Measurements from ENCODE around the gene SULT1C2. TPM values are rescaled to one million over a fixed set of nuclear protein-coding genes. Genes with fewer than 3 reads are reported as not detected.

SULT1C2 gene
- total and polyA plus RNA-seq, 2 of the 13 experiments (the other 11 are each of a cell fraction or from before 2014, with no cell fraction given), result 4.0 to 6.2 TPM

- TF ChIP-seq USF2 (IDR thresholded peaks at IDR 0.05; ENCODE audit: low read depth, low read length) (peak; percentile 76), USF2 (CRISPR knock-in tag; IDR thresholded peaks at IDR 0.05; ENCODE audit: borderline replicate concordance) (peak; percentile 75; the same call in 1 of the 2 replicates), SIX1 (CRISPR knock-in tag; IDR thresholded peaks at IDR 0.05; ENCODE audit: borderline replicate concordance) (peak; percentile 94), ZNF607 (CRISPR knock-in tag; IDR thresholded peaks at IDR 0.05; ENCODE audit: borderline replicate concordance) (no peak), POGZ (CRISPR knock-in tag; IDR thresholded peaks at IDR 0.05) (peak; percentile 36; the same call in 1 of the 2 replicates), SIX4 (CRISPR knock-in tag; IDR thresholded peaks at IDR 0.05) (peak; percentile 86; the same call in 1 of the 2 replicates), HINFP (CRISPR knock-in tag; IDR thresholded peaks at IDR 0.05; ENCODE audit: low read depth) (peak; percentile 31; the same call in 1 of the 2 replicates), ZNF33A (CRISPR knock-in tag; IDR thresholded peaks at IDR 0.05; ENCODE audit: borderline replicate concordance) (peak; percentile 50; the same call in 1 of the 2 replicates), ZSCAN31 (CRISPR knock-in tag; IDR thresholded peaks at IDR 0.05; ENCODE audit: low read depth) (0 out of 2 replicates have a peak, but pooled peaks have one; percentile 52), JDP2 (CRISPR knock-in tag; IDR thresholded peaks at IDR 0.05; ENCODE audit: borderline replicate concordance) (no peak), HOXA3 (CRISPR knock-in tag; IDR thresholded peaks at IDR 0.05) (0 out of 2 replicates have a peak, but pooled peaks have one; percentile 21), ZNF224 (CRISPR knock-in tag; IDR thresholded peaks at IDR 0.05) (0 out of 2 replicates have a peak, but pooled peaks have one; percentile 34), ZNF331 (CRISPR knock-in tag; IDR thresholded peaks at IDR 0.05) (peak; percentile 82), ZXDC (CRISPR knock-in tag; IDR thresholded peaks at IDR 0.05) (no peak), NCOA2 (CRISPR knock-in tag; IDR thresholded peaks at IDR 0.05) (0 out of 2 replicates have a peak, but pooled peaks have one; percentile 13)
- TF ChIP-seq, protein P1, sequence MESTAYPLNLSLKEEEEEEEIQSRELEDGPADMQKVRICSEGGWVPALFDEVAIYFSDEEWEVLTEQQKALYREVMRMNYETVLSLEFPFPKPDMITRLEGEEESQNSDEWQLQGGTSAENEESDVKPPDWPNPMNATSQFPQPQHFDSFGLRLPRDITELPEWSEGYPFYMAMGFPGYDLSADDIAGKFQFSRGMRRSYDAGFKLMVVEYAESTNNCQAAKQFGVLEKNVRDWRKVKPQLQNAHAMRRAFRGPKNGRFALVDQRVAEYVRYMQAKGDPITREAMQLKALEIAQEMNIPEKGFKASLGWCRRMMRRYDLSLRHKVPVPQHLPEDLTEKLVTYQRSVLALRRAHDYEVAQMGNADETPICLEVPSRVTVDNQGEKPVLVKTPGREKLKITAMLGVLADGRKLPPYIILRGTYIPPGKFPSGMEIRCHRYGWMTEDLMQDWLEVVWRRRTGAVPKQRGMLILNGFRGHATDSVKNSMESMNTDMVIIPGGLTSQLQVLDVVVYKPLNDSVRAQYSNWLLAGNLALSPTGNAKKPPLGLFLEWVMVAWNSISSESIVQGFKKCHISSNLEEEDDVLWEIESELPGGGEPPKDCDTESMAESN (CRISPR knock-in tag; conservative IDR thresholded peaks at IDR 0.05), result no peak
Observed at GRCh38 chr2:108288534-108289106, at the start of gene SULT1C2 (continued).
